Activated B cell treated with CpG ODN at 0.5 μM for 24 hours (primary cell): Measurements from ENCODE around the gene ENTHD1. TPM values are rescaled to one million over a fixed set of nuclear protein-coding genes. Genes with fewer than 3 reads are reported as not detected.

Experiments used
- ATAC-seq: fragments of 200-7000 bp; cut with Tn5 transposase; one replicate; pipeline ENCODE4 v1.10.0; 2021; ENCODE audit warnings: low read depth, mild to moderate bottlenecking, moderate library complexity
- CTCF ChIA-PET: fragments of 350-600 bp; sonication (Branson Sonifier 250); formaldehyde crosslinking; loops from one replicate; lab custom pipeline; 2021; ENCODE audit warnings: antibody characterized with exemption; lab: Charles Lee
- POLR2A ChIA-PET: fragments of 350-600 bp; sonication (Branson Sonifier 250); formaldehyde crosslinking; loops from one replicate; lab custom pipeline; 2021; ENCODE audit warnings: antibody characterized with exemption; lab: Charles Lee
- DNase-seq: peaks from one replicate; pipeline ENCODE4 v3.0.0; 2022
- H3K27ac Mint-ChIP-seq: one replicate; pipeline ENCODE4 v1.8.0; 2020; ENCODE audit warnings: mixed read lengths
- H3K27me3 Mint-ChIP-seq: one replicate; pipeline ENCODE4 v1.8.0; 2021; ENCODE audit warnings: mixed read lengths
- H3K36me3 Mint-ChIP-seq: one replicate; pipeline ENCODE4 v1.8.0; 2021; ENCODE audit warnings: low read depth, mixed read lengths
- H3K4me1 Mint-ChIP-seq: one replicate; pipeline ENCODE4 v1.8.0; 2021; ENCODE audit warnings: mixed read lengths
- H3K4me3 Mint-ChIP-seq: one replicate; pipeline ENCODE4 v1.8.0; 2020; ENCODE audit warnings: mild to moderate bottlenecking, mixed read lengths
- H3K9me3 Mint-ChIP-seq: one replicate; pipeline ENCODE4 v1.8.0; 2020; ENCODE audit warnings: mixed read lengths
- intact Hi-C: fragments of 100-400 bp; cut with micrococcal nuclease; formaldehyde crosslinking; loops from one replicate; pipeline ENCODE4 v1.15.1; 2024
- total RNA-seq: library from RNA; stranded (reverse); gene quantifications from 2 replicates; pipeline ENCODE4 v1.2.3, GENCODE V29; 2022
- TF ChIP-seq, protein P1 (sequence below): fragments of 200-600 bp; IDR thresholded peaks from one replicate; pipeline ENCODE4 v1.8.0; 2022; ENCODE audit warnings: antibody characterized with exemption, mild to moderate bottlenecking

The ENTHD1 gene
- total RNA-seq, 1 donor from 2014 or later = not detected

DNA sequence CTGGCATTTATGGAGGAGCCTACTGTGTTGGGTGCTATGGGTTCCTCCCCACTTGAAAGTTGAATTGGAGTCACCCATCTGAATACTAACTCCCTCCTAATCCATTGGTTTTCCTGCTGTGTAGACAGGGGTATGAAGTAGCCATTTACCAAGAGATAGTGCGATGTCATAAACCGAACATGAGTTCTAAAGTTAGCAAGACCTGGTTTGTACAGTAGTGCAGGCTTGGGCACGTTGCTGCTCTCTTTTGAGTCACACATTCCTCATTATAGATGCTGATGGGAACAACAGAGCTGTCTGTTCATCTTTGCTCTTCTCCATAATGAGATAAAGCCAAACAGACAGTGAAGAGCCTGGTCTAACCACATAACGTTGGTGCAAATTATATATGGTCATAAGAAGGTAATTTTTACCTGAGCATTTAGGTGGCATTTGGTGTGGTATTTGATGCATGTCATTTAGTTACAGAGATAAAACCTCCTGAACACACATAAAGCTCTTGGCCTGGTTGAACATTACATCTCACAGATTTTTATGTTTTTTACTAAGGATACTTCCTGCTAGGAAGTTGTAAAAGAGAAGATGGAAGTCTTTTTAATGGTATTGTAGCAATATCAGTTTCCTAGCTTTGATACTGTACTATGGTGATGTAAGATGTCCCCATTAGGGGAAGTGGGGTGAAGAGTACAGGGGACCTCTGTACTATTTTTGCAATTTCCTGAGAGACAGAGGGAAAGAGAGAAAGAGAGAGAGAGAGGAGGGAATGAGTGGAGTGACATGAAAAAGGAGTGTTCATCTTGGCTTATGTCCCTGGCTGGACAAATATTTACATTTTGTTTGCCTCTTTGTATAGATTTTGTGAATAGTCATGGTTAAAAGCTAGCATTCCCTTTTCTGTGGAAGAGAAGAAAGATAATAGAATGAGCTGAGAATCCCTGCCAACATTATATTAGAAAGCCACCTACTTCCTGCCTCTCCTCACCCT, 35.3 kb upstream of the ENTHD1 start:
- ATAC-seq = no peak
- TF ChIP-seq, protein P1, sequence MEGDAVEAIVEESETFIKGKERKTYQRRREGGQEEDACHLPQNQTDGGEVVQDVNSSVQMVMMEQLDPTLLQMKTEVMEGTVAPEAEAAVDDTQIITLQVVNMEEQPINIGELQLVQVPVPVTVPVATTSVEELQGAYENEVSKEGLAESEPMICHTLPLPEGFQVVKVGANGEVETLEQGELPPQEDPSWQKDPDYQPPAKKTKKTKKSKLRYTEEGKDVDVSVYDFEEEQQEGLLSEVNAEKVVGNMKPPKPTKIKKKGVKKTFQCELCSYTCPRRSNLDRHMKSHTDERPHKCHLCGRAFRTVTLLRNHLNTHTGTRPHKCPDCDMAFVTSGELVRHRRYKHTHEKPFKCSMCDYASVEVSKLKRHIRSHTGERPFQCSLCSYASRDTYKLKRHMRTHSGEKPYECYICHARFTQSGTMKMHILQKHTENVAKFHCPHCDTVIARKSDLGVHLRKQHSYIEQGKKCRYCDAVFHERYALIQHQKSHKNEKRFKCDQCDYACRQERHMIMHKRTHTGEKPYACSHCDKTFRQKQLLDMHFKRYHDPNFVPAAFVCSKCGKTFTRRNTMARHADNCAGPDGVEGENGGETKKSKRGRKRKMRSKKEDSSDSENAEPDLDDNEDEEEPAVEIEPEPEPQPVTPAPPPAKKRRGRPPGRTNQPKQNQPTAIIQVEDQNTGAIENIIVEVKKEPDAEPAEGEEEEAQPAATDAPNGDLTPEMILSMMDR = no peak
- Mint-ChIP-seq H3K27ac (no peak overlapping the region), H3K36me3 (peaks cover 2% of the 10 kb centered on the region), H3K4me1 (peaks cover 31% of the 10 kb centered on the region), H3K27me3 (no peaks in the 10 kb centered on the region), H3K9me3 (no peaks in the 10 kb centered on the region), H3K4me3 (no peak overlapping the region)
- ChIA-PET CTCF (no interaction called here), POLR2A (no interaction called here)
- DNase-seq = no peak
- intact Hi-C loops = no loop called here

DNA sequence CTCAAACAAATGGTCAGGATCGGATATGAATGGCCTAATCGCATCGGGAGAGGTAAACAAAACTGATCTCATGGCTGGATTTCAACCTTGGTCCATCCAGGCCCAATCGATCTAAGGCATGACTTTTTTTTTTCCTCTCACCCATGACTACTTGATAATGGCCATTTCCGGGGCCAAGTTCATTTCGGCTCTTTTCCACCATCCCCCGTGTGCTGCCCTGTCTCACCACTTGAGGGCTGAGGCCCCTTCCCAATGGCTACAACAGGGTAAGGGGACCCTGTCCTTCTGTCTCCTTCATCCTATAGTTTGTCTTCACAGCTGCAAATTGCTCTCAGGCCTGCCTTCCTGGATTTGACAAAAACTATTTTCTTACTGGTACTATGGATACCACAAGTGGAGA, 34.0 kb upstream of the ENTHD1 start:
- DNase-seq (no peak), ATAC-seq (no peak)
- Mint-ChIP-seq H3K36me3 (peaks cover 2% of the 10 kb centered on the region), H3K9me3 (no peaks in the 10 kb centered on the region), H3K4me3 (no peak overlapping the region), H3K27me3 (no peaks in the 10 kb centered on the region), H3K27ac (no peak overlapping the region), H3K4me1 (peaks cover 24% of the 10 kb centered on the region)
- ChIA-PET POLR2A (no interaction called here), CTCF (no interaction called here)
- TF ChIP-seq, protein P1 = no peak
- intact Hi-C loops = no loop called here

DNA sequence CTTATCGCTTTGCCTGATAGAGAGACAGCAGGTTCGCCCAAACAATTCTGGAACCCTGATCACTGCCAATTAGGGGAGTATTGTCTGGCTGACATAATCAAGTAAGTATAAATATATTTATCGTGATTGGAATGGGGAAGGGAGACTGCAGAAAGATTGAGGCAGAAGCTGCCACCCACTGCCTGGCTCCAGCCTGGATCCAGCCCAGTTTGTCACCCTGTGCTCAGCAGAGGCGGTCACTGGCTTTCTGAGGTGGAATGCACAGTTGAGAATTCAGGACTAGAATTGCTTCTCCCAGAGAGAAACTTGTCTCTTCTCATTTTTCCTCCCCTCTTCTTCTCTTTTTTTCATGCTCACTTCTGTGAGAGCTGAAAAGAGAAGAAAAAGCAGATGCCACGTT, 33.2 kb upstream of the ENTHD1 start:
- intact Hi-C loops = no loop called here
- H3K27me3 Mint-ChIP-seq = no peaks in the 10 kb centered on the region
- no peaks in the 10 kb centered on the region for H3K9me3 Mint-ChIP-seq
- ChIA-PET CTCF (no interaction called here), POLR2A (interaction anchor here (0.7 to 0.9 kb wide), 2 partner anchors 8 to 424 kb away, joined by 3 to 4 read pairs; partner anchors contain the start of gene MIEF1)
- H3K4me3 Mint-ChIP-seq = no peak overlapping the region
- no peak for DNase-seq
- no peak overlapping the region for H3K27ac Mint-ChIP-seq
- no peak for ATAC-seq
- TF ChIP-seq, protein P1 = no peak
- H3K4me1 Mint-ChIP-seq = peaks cover 27% of the 10 kb centered on the region
- peaks cover 2% of the 10 kb centered on the region for H3K36me3 Mint-ChIP-seq

- peaks cover 27% of the 10 kb centered on the region for H3K4me1 Mint-ChIP-seq
- TF ChIP-seq, protein P1 = no peak
- H3K36me3 Mint-ChIP-seq = peaks cover 2% of the 10 kb centered on the region
- DNase-seq = no peak
- ATAC-seq = no peak
- intact Hi-C loops = no loop called here
- no peaks in the 10 kb centered on the region for H3K9me3 Mint-ChIP-seq
- POLR2A ChIA-PET = interaction anchor here (0.7 to 0.9 kb wide), 2 partner anchors 9 to 424 kb away, joined by 3 to 4 read pairs; partner anchors contain the start of gene MIEF1
- H3K27ac Mint-ChIP-seq = no peak overlapping the region
- H3K4me3 Mint-ChIP-seq = no peak overlapping the region
- no peaks in the 10 kb centered on the region for H3K27me3 Mint-ChIP-seq
- CTCF ChIA-PET = no interaction called here
These were observed 32.5 kb upstream of the ENTHD1 start for GRCh38 chr22:39925909-39926679.

- ATAC-seq (no peak), DNase-seq (no peak)
- TF ChIP-seq, protein P1 = no peak
- intact Hi-C loops = no loop called here
- Mint-ChIP-seq H3K27me3 (no peaks in the 10 kb centered on the region), H3K4me3 (no peak overlapping the region), H3K36me3 (peaks cover 4% of the 10 kb centered on the region), H3K9me3 (no peaks in the 10 kb centered on the region), H3K27ac (no peak overlapping the region), H3K4me1 (peaks cover 27% of the 10 kb centered on the region)
- ChIA-PET POLR2A (no interaction called here), CTCF (no interaction called here)
These were observed 31.7 kb upstream of the ENTHD1 start for GRCh38 chr22:39925273-39925672.
